ENCODE data around the gene EIF4E3. TPM values are rescaled to one million over a fixed set of nuclear protein-coding genes. Genes with fewer than 3 reads are reported as not detected.

Gene EIF4E3
- total RNA-seq, 1 donor, result 0.43 TPM

DNA sequence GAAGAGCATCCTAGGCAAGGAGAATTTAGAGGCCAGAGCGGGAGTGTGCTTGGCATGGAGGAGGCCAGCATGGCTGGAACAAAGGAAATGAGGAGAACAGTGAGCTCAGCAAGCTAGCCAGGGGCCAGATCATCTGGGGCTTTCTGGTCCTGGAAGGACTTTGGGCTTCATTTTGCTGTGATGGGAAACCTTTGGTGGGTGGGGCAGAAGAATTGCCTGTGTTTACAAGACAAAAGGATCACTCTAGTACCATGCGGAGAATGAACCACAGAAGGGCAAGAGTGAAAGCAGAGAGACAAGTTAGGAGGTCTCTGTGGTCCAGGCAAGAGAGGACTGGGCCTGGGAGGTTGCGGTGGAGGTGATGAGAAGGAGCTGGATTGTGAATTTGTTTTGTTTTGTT is 80.1 kb downstream of the EIF4E3 start:
- TF ChIP-seq CTCF (IDR thresholded peaks at IDR 0.05; ENCODE audit: insufficient read depth, low read depth, low read length), result no peak
- no peak for DNase-seq (ENCODE audit: low read depth)
- H3K4me3 ChIP-seq (ENCODE audit: low read depth, low read length), result no peak overlapping the region

DNA sequence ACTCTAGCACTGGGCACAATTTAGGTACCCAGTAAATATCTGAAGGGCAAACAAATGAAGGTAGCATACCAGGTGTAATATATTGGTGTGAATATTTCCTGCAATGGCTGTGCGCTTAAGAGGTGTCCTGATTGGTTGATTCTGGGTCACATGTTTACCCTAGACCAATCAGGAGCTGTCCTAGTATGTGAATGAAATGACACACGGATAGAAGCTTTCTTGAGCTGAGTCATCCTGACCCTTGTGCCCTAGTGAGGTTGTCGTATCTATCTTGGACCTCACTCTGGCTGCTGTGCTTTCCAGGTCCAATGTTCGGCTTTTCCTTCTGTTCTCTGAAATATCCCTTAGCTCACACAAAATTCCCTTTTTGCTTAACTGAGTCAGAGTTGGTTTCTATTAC is 83.5 kb downstream of the EIF4E3 start:
- no peak for TF ChIP-seq CTCF (IDR thresholded peaks at IDR 0.05; ENCODE audit: insufficient read depth, low read depth, low read length)
- H3K4me3 ChIP-seq (ENCODE audit: low read depth, low read length), result no peak overlapping the region
- no peak for DNase-seq (ENCODE audit: low read depth)

GRCh38 chr3:71640331-71640983 is 84.7 kb downstream of the EIF4E3 start:
- no peak for TF ChIP-seq CTCF (IDR thresholded peaks at IDR 0.05; ENCODE audit: insufficient read depth, low read depth, low read length)
- DNase-seq (ENCODE audit: low read depth), result no peak
- no peak overlapping the region for H3K4me3 ChIP-seq (ENCODE audit: low read depth, low read length)

GRCh38 chr3:71636482-71636881 is 88.7 kb downstream of the EIF4E3 start:
- H3K4me3 ChIP-seq (ENCODE audit: low read depth, low read length), result no peak overlapping the region
- no peak for TF ChIP-seq CTCF (IDR thresholded peaks at IDR 0.05; ENCODE audit: insufficient read depth, low read depth, low read length)
- DNase-seq (ENCODE audit: low read depth), result no peak

GRCh38 chr3:71636001-71636400 is 89.2 kb downstream of the EIF4E3 start:
- TF ChIP-seq CTCF (IDR thresholded peaks at IDR 0.05; ENCODE audit: insufficient read depth, low read depth, low read length), result no peak
- H3K4me3 ChIP-seq (ENCODE audit: low read depth, low read length), result no peak overlapping the region
- no peak for DNase-seq (ENCODE audit: low read depth)

- no peak for DNase-seq (ENCODE audit: low read depth)
- H3K4me3 ChIP-seq (ENCODE audit: low read depth, low read length), result no peak overlapping the region
- no peak for TF ChIP-seq CTCF (IDR thresholded peaks at IDR 0.05; ENCODE audit: insufficient read depth, low read depth, low read length)
Measured at GRCh38 chr3:71634671-71635070, 90.5 kb downstream of the EIF4E3 start.

DNA sequence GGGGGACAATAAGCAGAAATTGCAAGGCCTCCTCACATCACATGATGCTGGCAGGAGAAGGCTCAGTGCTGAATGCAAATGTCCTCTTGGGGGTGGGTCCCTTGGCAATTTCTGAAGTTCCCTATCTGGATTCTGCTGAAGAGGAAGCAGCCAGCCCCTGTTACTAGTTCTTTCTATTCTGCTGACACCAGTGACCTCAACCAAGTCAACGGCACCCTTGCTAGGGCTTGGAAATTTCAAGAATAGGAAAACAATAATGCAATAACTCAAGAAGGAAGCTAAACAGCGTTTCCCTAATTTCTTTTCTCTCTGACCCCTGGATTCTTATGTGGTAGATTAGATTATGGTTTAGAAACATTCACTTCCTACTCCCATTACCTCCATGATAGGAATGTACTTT is 95.5 kb downstream of the EIF4E3 start:
- no peak for TF ChIP-seq CTCF (IDR thresholded peaks at IDR 0.05; ENCODE audit: insufficient read depth, low read depth, low read length)
- DNase-seq (ENCODE audit: low read depth), result peak; percentile 5
- no peak overlapping the region for H3K4me3 ChIP-seq (ENCODE audit: low read depth, low read length)
